GM18861 (cell line): Measurements from ENCODE around the gene VPS13D.
"Not testable (repeated sequence)": the region's sequence is repeated elsewhere in the genome, so short reads cannot be mapped to it uniquely, and the experiment has no call there.

Experiments used
- ATAC-seq: cut with Tn5 transposase; IDR thresholded peaks from one replicate; pipeline ENCODE4 v1.9.1; 2021; ENCODE audit not compliant: unreplicated experiment

The VPS13D gene

DNA sequence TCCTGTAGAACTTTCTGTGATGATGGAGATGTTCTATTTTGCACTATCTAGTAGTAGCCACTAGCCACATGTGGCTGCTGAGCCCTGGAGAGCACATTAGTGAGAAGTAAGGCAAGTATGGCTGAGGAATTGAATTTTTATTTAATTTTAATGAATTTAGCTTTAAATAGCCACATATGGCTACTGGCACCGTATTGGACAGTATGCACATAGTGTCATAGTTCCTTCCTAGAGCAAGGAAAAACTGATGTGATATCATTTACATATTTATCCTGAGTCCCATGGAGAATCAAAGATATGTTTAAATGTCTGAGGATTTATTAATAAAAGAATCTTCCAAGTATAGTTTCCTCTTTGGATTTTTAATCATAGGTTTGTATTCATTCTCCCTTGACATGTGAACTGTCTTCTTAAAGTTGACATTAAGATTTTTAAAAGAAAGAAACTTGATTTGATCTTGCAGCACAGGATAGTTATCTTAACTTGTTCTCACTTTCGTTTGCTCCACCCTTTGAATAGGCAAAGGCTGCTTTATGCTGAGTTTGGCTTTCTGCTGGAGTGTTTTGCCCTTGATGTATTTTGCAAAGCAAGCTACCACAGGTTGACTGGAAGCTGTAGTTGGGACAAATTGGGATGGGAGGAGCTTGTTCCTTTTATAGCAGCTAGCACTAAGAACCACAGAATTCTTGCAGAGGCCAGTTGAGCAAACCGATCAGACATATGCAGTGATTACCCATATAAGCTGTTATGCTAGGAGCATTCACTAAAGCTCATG, 129.7 kb downstream of the VPS13D start:
- ATAC-seq, result no peak

DNA sequence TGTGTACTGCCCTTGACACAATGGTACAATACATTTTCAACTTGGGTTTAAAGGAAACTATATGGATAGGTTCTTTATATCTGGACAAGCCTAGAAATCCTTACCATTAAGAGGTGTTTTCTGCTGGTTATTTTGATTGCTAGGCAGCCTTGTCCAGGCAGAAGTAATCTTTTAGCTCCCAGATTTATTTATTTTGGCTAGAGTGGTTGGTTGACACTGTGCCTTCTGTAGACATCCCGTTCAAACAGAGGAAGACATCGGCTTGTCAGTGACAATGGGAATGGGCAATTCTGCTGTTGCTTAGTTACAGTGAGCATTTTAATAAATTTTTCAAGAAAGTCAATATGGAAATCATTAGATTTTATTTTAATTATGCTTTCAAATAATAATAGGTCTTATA, 138.8 kb downstream of the VPS13D start:
- no peak for ATAC-seq

GRCh38 chr1:12369258-12369657, 139.4 kb downstream of the VPS13D start:
- no peak for ATAC-seq

- ATAC-seq, result no peak
Measured at GRCh38 chr1:12370333-12370975, 140.6 kb downstream of the VPS13D start.

DNA sequence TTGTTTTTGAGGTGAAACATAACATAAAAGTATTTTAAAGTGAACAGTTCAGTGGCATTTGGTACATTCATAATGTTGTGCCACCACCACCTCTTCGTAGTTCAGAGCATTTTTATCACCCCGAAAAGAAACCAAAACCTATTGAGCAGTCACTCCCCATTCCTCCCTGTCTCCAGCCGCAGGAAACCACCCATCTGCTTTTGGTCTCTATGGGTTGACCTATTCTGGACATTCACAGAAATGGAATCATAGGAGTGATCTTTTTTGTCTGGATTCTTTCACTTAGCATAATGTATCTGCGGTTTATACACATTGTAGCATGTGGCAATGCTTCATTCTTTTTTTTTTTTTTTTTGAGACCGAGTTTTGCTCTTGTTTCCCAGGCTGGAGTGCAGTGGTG, 141.2 kb downstream of the VPS13D start:
- ATAC-seq, result no peak

DNA sequence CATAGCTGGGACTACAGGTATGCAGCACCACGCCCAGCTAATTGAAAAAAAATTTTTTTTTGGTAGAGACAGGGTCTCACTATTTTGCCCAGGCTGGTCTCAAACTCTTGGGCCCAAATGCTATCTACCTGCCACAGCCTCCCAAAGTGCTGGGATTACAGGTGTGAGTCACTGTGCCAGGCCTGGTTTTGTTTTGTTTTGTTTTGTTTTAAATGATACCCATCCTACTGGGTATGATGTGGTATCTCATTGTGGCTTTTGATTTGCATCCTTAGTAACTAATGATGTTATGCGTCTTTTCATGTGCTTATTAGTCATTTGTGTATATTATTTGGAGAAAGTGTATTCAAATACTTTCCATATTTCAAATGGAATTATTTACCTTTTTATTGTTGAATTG, 142.3 kb downstream of the VPS13D start:
- ATAC-seq, result no peak

DNA sequence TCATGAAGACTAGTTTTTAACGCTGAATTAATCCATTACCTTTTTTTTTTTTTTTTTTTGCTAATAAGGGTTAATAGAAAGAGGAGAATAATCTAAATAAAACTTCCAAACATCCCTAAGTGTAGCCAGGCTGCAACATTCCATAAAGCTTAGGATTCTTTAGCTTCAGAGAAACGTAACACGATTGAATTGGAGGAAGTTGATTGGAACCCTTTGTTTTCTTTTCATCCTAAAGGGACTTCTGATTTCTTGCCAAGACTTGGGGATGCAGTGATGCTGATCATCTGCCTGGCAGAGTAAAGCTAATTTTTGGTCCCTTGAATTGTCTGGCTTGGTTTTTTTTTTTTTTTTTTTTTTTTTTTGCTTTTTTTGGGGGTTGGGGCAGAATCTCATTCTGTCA, 142.9 kb downstream of the VPS13D start:
- no peak for ATAC-seq

DNA sequence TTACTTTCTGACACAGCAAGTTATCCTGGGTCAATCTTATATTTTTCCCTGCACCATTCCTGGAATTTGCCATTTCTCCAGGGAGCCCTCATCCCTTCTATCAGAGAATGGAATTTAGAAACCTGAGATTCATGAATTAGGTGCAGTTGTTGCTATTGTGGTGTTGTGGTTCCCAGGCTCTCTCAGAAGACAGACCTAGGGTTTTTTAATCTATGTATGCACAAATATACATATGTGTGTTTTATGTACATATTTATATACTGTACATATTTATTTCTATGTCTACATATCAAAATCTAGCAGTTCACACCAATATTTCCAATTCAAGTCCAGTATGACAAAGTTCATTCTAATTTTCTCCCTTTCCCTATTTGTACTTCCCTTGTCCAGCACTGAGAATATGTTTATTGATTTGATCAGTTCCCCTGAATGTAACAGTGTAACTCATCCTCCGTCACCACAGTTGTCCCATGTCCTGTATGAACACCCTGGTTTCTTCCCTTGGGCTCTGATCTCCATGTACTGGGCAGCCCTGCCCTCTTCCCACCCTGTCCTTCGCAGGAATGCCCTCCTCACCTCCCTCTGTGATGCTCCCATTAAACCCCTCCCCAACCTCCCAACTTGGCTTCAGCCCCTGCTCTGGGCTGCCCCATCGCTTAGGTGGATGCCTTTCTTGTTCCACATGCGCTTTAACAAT, 145.5 kb downstream of the VPS13D start:
- ATAC-seq, result no peak

GRCh38 chr1:12376236-12377045, 146.6 kb downstream of the VPS13D start:
- no peak for ATAC-seq

DNA sequence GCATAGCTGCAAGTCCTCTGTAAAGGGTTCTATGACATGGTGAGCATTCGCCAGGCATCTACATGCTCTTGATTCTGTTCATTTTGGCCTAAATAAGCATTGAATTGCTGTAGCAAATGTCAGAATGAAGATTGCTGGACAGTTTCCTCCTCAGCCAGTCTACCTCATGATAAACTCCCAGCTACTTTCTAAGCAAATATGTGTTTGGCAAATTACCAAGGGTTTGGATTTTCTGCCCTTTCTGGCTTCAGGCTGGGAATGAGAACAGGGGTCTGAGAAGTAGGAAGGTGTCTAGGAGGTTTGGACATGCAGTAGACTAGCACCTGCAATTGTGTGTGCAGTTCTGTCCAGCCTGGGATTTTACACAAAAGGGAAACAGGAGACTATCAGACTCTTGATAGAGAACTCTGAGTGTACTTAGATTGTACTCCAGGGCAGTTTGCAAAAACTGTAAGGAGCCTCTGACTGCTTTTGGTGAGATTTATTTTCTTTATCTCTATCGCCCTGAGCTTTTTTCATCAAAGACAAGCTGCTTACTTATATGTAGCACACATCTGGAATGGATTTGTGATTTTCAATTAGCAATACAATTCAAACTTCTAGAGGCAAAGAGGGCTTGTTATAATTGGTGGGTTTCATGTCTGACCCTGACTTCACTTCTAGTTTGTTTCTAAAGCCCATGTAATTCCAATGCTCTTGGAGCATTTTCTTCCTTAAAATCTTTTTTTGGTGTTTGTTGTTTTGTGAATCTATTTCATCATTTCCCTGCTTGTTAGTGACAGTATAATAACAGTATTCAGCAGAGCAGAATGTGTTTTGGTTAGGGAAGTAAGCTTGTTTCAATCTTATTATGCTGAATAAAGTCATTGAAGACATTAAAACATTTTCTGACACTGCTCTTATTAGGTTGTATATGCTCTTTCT, 150.8 kb downstream of the VPS13D start:
- ATAC-seq, result no peak

DNA sequence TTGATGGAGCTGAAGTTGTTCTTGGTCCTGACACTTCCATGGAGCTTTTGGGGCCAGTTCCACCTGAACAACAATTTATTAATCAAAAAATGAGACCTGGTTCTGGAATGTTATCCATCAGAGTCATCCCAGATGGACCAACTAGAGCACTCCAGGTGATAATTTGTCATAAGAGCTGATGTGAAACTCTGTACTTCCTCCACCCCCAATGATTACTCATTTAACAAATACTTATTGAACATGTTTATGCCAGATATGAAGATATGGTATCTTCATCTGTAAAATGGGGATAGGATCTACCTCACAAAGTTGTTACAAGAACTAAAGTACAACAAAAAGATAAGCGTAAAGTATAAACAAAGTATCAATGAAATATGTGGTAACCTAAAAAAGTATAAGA, 153.2 kb downstream of the VPS13D start:
- no peak for ATAC-seq

- no peak for ATAC-seq
Measured at GRCh38 chr1:12383786-12384185, 154.0 kb downstream of the VPS13D start.

DNA sequence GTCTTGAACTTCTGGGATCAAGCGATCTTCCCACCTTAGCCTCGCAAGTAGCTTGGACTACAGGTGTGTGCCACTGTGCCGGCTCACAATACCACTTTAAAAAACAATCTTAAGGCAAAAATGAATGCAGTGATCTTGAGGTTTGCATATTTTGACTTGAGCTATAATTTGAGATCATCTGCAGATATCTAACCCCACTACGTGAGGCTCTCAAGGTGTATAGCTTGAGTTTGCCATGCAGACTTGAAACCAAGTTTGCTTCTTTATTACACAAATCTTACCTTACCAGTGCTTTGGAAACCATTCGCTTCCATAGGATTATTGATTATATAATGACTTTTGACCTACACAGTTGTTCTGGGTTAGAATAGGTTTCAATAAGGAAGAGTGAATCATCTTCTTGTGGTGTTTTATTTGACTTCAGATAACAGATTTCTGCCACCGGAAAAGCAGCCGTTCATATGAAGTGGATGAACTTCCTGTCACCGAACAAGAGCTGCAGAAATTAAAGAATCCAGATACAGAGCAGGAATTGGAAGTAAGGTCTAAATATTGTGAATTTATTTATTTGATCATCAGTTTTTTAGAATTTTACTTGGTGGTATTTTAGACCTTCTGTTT, 155.1 kb downstream of the VPS13D start:
- no peak for ATAC-seq

DNA sequence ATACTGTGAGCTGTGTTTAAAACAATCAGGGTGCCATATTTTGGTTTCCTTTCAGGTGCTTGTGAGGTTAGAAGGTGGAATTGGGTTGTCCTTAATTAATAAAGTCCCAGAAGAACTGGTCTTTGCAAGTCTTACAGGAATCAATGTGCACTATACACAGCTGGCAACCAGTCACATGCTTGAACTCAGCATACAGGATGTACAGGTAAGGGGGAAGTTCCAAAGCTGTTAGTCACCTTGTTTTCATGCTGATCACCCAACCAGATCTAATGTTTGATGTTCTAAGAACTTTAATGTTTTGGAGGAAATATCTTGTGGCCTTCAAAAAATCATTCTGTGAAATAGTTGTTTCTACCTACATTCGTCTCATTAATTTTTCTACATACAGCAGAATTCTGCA, 156.3 kb downstream of the VPS13D start:
- ATAC-seq, result no peak

DNA sequence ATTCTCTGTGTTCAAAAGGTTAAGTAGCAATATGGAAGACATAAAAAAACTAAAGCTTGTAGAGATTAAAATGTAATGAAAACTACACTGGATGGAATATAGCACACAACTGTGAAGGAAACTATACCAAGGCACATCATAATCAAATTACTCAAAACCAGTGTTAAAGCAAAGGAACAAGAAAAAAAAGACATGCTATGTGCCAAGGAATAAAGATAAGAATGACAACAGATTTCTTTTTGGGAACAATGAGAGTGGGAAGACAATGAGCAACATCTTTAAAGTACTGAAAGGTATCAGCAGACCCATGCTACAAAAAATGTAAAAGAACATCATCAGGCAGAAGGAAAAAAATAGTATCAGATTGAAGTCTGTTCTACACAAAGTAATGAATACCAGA, 157.8 kb downstream of the VPS13D start:
- no peak for ATAC-seq

DNA sequence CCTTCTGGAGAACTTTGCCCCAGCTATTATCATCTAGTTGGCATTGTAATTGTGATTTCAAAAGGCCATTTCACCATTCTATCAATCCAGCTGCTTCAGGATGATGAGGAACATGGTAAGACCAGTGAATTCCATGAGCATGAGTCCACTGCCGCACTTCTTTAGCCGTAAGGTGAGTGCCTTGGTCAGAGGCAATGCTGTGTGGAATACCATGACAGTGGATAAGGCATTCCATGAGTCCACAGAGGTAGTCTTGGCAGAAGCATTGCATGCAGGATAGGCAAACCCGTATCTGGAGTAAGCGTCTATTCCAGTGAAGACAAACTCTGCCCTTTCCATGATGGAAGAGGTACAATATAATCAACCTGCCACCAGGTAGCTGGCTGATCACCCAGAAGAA, 160.5 kb downstream of the VPS13D start:
- ATAC-seq, result not testable (repeated sequence)

GRCh38 chr1:12397462-12398450, 167.9 kb downstream of the VPS13D start:
- ATAC-seq, result no peak

DNA sequence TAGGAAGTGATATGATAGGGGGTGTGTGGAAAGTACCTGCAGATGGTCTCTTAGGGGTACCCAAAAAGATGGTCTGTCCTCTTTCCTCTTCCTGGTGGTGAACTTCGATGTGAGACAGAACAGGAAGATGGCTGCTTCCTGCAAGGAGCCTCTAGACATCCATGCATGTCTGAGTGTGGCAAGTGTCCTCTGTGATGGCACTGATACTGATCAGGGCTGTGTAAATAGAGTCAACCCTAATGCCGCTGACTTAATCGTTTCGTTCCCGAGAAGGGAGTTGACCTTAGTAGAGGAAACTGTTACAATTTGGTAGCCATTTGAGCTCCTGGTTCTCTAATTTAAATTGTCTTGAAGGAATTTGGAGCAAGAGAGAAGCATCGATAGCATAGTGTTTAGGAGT, 168.6 kb downstream of the VPS13D start:
- ATAC-seq, result no peak
